DMS 273 treated with DMSO at 0.1 percent for 48 hours (cell line): ENCODE data around the gene MSRB3.
"Not testable (repeated sequence)": the region's sequence is repeated elsewhere in the genome, so short reads cannot be mapped to it uniquely, and the experiment has no call there.

Source experiments
- DNase-seq: peaks from one replicate; lab custom pipeline; 2025; lab: John Stamatoyannopoulos, UW

The MSRB3 gene

DNA sequence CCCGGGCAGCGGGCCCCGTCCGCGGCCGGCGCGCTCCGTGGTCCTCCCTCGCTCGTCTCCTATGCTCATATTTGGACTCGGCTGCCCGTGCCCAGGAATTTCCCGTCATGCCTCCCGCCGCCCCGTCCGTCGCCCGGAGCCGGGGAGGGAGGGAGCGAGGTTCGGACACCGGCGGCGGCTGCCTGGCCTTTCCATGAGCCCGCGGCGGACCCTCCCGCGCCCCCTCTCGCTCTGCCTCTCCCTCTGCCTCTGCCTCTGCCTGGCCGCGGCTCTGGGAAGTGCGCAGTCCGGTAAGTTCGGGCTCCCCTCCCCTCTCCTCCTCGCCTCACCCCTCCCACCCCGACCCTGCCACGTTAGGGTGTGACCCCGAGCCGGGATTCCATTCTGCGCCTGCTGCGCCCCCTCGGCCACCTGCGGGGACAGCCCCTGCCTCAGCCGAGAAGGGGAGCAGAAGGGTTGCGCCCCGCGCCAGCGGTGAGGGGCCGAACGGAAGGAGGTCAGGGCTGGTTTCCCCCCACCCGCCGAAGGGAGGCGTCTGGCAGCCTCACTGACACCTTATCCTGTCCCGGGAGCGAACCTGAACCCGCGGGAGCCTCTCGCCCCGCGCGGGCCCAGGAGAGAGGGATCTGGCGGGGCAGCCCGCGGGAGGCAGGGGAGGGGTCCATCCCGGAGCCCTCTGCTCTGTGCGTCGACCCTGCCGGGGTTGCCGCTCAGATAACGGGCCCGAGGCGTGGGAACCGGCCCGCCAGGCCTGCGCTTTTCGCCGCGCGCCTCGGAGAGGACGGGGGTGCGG is at the start of gene MSRB3:
TSS of gene MSRB3 (plus strand) at position 108 of the 793 bp plus-strand sequence. CDS start 29,897 bp downstream, outside the sequence.
- no peak for DNase-seq

DNA sequence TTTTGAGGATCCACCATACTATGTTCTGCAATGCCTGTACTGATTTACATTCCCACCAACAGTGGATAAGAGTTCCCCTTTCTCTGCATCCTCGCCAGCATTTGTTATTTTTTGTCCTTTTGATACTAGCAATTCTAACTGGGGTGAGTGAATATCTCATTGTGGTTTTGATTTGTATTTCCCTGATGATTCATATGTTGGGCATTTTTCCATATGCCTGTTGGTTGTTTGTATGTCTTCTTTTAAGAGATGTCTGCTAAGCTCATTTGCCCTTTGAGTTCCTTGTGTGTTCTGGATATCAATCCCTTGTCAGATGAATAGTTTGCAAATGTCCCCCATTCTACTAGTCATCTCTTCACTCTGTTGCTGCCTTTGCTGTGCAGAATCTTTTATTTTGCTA is 49.0 kb upstream of the MSRB3 start:
- DNase-seq, result no peak

GRCh38 chr12:65232476-65233077 is 45.9 kb upstream of the MSRB3 start:
- no peak for DNase-seq

GRCh38 chr12:65237153-65237552 is 41.3 kb upstream of the MSRB3 start:
- no peak for DNase-seq

DNA sequence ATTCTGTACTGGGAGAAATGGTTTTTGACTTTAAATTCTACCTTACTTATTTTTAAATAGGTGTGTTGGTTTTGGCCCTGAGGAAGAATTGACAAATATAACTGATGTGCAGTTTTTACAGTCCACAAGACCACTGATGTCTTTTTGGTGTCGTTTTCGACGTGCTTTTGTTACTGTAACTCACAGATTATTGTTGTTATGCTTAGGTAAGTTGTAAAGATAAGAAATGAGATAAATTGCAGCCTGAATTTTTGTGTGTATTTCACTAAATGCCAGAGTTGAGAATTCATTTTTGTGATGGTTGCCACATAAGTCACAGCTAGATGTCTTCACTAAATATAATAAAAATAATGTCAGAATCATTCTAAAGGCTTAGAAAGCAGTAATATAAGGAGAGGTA is 39.9 kb upstream of the MSRB3 start:
- no peak for DNase-seq

GRCh38 chr12:65248656-65249633 is 29.5 kb upstream of the MSRB3 start:
- no peak for DNase-seq

GRCh38 chr12:65252515-65252914 is 26.0 kb upstream of the MSRB3 start:
- no peak for DNase-seq

DNA sequence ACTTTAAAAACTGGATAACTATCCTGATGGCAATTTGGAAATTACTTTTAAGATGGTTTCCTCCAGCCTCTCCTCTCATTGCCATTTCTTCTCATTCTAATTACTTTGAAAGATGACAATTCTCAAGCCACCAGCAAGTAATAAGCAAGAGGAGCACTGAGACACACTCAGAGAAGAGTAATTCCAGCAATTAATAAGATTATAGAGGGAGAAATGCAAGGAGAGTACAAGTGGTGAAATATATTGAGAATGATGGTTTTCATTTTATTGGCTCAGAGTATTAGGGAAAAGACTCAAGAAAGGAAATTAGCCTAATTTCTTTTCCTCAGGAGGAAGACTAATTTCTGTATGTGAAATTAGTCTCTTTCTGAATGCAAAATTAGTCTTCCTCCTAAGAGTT is 20.5 kb upstream of the MSRB3 start:
- DNase-seq, result no peak

GRCh38 chr12:65259501-65259900 is 19.0 kb upstream of the MSRB3 start:
- DNase-seq, result no peak

DNA sequence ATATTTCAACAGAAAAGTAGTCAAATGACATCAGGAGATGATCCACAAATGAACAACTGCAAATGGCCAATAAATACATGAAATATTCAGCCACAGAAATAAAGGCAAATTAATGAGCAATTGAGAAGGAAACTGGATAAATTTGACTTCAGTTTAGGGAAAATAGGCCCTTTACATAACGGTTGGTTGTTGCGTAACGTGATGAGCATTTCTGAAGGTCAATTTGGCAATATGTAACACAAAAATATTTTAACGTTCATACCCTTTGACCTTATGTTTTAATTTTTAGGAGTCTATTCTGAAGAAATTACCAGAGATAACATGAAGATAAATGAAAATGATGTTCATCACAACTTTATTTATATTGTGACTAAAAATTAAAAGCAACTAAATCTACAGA is 14.7 kb upstream of the MSRB3 start:
- DNase-seq, result no peak

GRCh38 chr12:65266408-65266807 is 12.1 kb upstream of the MSRB3 start:
- no peak for DNase-seq

GRCh38 chr12:65269603-65270002 is 8.9 kb upstream of the MSRB3 start:
- DNase-seq, result no peak

DNA sequence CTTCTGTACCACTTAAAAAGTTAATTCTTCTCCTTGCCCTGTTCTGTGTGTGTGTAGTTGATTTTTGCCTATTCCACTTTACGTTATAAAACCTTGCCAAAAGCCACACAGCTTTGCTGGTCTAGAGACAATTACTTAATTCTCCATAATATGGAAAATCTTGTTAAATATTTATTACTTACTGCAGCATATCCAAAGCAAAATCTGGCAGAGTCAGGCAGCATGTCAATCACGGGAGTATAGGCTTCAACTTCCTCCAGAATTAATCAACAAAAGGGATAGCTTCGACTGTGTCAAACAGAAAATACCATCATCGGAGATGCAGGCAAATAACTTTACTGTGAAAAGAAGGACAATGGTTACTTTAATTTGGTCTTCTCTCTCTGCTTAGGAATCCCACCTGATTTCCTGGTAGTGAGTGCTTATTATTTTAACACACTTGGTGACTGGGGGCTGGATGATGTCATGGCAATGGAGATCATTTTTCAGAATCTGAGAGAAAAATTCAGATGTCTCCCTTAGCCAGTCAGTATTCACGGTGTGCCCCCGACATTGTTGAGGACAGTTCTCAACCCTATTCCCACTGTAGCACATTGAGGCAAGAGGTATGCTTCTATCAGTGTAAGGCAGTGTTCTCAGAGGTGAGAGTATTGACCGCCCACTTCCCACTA is 3.7 kb upstream of the MSRB3 start:
- DNase-seq, result no peak

GRCh38 chr12:65275627-65276026 is 2.9 kb upstream of the MSRB3 start:
- no peak for DNase-seq

GRCh38 chr12:65276916-65277530 is 1.5 kb upstream of the MSRB3 start:
- no peak for DNase-seq

GRCh38 chr12:65277994-65278575 is 398 bp upstream of the MSRB3 start:
- no peak for DNase-seq

- DNase-seq, result no peak
Observed at GRCh38 chr12:65279369-65280112, 1.1 kb downstream of the MSRB3 start.

- DNase-seq, result no peak
Observed at GRCh38 chr12:65280306-65280705, 1.8 kb downstream of the MSRB3 start.

DNA sequence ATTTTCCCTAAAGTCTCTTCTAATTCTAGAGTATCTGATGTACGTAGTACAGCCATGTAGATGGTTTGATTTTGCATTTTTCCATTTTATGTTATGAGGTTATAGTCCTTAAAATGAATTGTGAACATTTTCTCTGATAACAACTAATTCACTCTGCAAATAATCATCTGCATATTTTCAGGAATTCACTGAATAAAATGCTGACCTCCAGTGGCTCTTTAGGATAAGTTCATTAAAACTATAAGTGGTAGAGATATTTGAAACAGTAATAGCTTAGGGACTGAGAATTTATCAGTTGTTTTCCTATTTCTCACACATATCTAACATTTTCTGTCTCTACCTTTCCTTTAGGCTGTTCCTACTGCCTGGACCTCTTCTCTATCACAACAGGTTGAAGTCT is 4.4 kb downstream of the MSRB3 start:
- DNase-seq, result no peak

GRCh38 chr12:65285532-65285931 is 7.0 kb downstream of the MSRB3 start:
- not testable (repeated sequence) for DNase-seq
